Peyer's patch (tissue), 4 donors: Measurements from ENCODE around the gene SLC35A4. TPM values are rescaled to one million over a fixed set of nuclear protein-coding genes. Genes with fewer than 3 reads are reported as not detected.
A peak's percentile ranks its signal among the peaks of the same experiment; 100 is the strongest.

Source experiments
- DNase-seq, 3 donors: peaks; one replicate each; pipeline ENCODE4 v3.0.0-alpha.2; 2017 to 2019
- H3K27ac ChIP-seq, 4 donors: fragments of 200-600 bp; sonication (generic); one replicate each; pipeline ENCODE4 v1.5.1; 2016 to 2019
- H3K27me3 ChIP-seq, 2 donors: fragments of 200-600 bp; sonication (generic); one replicate each; pipeline ENCODE4 v1.5.1; 2019
- H3K36me3 ChIP-seq, 3 donors: fragments of 200-600 bp; sonication (generic); one replicate each; pipeline ENCODE4 v1.5.1; 2016 to 2019
- H3K4me1 ChIP-seq, 4 donors: fragments of 200-600 bp; sonication (generic); one replicate each; pipeline ENCODE4 v1.5.1; 2016 to 2019
- H3K4me3 ChIP-seq, 4 donors: fragments of 200-600 bp; sonication (generic); 1 replicate in 3 of 4; 2 replicates in 1 of 4; pipeline ENCODE4 v1.5.1; 2016 to 2019; ENCODE audit warnings: mild to moderate bottlenecking in 1 of 4
- H3K9me3 ChIP-seq, 4 donors: fragments of 200-600 bp; sonication (generic); one replicate each; pipeline ENCODE4 v1.5.1; 2016 to 2019; ENCODE audit warnings: mild to moderate bottlenecking in 1 of 4
- POLR2A ChIP-seq, 2 donors: fragments of 450-650 bp; IDR thresholded peaks; one replicate each; pipeline ENCODE4 v1.5.1; 2017; ENCODE audit warnings: antibody characterized with exemption in 2 of 2, mild to moderate bottlenecking in 2 of 2, moderate library complexity in 2 of 2
- total RNA-seq, 4 donors: library from RNA; depleted of rRNA; stranded (reverse); fragments of >200 nt; gene quantifications; one replicate each; pipeline ENCODE4 v1.1.0, GENCODE V29; 2016
- TF ChIP-seq, protein P1 (sequence below), 6 experiments: fragments of 450-650 bp in 4 of 6; fragments of 200-600 bp in 2 of 6; sonication (generic) in 1 of 6; IDR thresholded peaks; one replicate each; pipeline ENCODE4 v1.5.1; 2017 to 2019; ENCODE audit warnings: antibody characterized with exemption in 6 of 6, mild to moderate bottlenecking in 3 of 6, moderate library complexity in 1 of 6

The SLC35A4 gene
- total RNA-seq, 4 donors from 2014 or later = 41.9 to 51.3 (median 49.9) TPM

DNA sequence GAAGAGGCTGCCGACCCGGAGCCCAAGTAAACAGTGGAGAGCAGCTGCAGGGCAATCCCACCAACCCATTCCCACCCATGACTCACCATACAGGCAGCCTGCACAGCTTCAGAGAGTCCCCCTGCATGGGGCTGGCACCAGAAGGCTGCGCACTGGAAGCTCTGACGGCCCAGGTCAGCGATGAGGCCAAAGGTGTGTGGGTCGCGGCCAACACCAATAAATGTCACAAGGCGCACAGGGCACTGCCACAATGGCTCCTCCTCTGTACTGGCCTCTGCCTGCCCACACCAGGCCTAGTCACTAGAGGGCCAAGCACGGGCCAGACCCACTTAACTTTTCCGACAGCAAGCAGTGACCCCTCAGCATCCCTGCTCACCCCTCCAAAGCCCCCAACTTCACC, 4.4 kb upstream of the SLC35A4 start:
- Histone ChIP-seq H3K36me3 (peaks cover 0 to 16% (median 0%) of the 10 kb centered on the region in 3 donors), H3K4me3 (no peak overlapping the region), H3K27me3 (no peaks in the 10 kb centered on the region), H3K27ac (no peak overlapping the region), H3K9me3 (no peaks in the 10 kb centered on the region), H3K4me1 (peaks cover 0 to 24% (median 11%) of the 10 kb centered on the region in 4 donors)
- peak in 1 of 3 donors; percentile 9 for DNase-seq
- no peak for TF ChIP-seq POLR2A (IDR thresholded peaks at IDR 0.05)
- TF ChIP-seq, protein P1, sequence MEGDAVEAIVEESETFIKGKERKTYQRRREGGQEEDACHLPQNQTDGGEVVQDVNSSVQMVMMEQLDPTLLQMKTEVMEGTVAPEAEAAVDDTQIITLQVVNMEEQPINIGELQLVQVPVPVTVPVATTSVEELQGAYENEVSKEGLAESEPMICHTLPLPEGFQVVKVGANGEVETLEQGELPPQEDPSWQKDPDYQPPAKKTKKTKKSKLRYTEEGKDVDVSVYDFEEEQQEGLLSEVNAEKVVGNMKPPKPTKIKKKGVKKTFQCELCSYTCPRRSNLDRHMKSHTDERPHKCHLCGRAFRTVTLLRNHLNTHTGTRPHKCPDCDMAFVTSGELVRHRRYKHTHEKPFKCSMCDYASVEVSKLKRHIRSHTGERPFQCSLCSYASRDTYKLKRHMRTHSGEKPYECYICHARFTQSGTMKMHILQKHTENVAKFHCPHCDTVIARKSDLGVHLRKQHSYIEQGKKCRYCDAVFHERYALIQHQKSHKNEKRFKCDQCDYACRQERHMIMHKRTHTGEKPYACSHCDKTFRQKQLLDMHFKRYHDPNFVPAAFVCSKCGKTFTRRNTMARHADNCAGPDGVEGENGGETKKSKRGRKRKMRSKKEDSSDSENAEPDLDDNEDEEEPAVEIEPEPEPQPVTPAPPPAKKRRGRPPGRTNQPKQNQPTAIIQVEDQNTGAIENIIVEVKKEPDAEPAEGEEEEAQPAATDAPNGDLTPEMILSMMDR (IDR thresholded peaks at IDR 0.05) = no peak

DNA sequence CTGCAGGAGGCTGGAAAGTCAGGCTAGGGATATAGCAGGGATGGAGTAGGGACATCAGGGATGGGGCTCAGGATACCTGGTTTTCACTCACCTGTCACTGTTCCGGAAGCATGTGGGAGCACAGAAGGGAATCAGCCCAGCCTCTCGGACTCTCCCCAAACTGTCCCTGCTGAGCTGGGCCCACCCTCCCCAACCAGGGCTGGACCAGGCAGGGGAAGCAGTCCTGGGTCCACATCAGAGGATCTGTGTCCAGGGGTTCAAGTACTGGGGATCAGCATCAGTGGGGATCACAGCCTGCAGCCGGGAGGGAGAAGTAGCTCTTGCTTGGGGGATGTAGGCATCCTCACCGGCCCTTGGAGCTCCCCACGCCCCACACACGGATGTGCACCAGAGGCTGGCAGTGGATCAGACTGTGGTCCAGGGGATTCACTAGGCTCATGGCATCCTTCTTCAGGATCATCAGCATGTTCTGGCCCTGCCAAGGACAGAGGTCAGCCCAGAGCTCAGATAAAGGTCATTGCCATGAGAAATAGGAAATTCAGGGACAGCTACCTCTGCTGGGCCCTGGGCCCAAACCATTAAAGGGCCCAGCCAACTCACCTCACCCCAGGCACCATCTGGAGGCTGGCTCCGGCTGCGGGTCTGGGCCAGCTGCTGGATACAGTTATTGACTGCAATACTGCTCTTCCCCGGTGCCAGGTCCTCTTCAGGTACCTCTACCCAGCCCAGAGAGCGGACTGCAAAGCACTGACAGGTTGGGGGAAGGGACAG, 2.7 kb upstream of the SLC35A4 start:
- no peak overlapping the region for H3K4me3 ChIP-seq
- no peaks in the 10 kb centered on the region for H3K27me3 ChIP-seq
- H3K36me3 ChIP-seq = peaks cover 0 to 22% (median 0%) of the 10 kb centered on the region in 3 donors
- H3K4me1 ChIP-seq = peaks cover 0 to 28% (median 9%) of the 10 kb centered on the region in 4 donors
- no peaks in the 10 kb centered on the region for H3K9me3 ChIP-seq
- TF ChIP-seq, protein P1 (IDR thresholded peaks at IDR 0.05) = no peak
- no peak for TF ChIP-seq POLR2A (IDR thresholded peaks at IDR 0.05)
- no peak overlapping the region for H3K27ac ChIP-seq
- peak in 1 of 3 donors; percentile 8 for DNase-seq

- peaks cover 0 to 37% (median 0%) of the 10 kb centered on the region in 3 donors for H3K36me3 ChIP-seq
- no peak for DNase-seq
Measured at GRCh38 chr5:140563596-140563995, 1.0 kb upstream of the SLC35A4 start.

DNA sequence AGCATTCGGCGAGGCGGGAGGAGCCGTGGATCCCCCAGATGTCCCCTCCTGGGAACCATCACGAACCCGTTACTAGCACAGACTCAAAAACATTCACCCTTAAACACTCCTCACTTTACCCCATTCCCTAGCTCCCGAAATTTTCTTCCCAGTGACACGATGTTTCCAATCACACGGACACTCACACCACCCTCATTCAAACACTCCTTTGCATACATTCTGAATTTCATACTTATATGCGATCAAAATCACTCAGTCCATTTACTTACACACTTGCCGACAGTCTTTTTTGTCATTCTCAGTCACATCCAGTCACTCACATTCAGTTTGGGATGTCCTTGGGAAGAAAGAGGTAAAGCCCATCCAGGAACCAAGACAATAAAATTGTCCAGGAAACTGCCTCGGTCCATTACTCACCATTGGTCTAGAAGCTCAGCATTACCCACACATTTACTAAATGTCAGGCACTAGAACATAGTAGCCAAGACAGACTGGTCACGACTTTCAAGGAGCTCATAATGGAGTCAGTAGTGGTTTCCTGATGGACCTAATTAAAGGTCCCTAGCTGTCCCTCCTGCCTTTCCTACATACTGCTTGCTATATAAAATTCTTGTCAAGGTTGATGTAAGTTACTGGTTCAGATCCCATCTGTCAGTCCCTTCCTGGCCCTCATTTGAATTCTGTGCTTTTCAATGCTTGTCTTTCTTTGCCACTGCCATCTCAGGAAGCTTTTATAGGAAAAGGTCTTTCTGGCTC, 574 bp downstream of the SLC35A4 start:
- Histone ChIP-seq H3K4me3 (peak overlapping the region; percentile 60 to 81 (median 68)), H3K9me3 (no peaks in the 10 kb centered on the region), H3K4me1 (peaks cover 0 to 50% (median 13%) of the 10 kb centered on the region in 4 donors), H3K27me3 (no peaks in the 10 kb centered on the region), H3K36me3 (peaks cover 0 to 35% (median 0%) of the 10 kb centered on the region in 3 donors), H3K27ac (peak overlapping the region; percentile 90 to 95 (median 90))
- no peak for TF ChIP-seq POLR2A (IDR thresholded peaks at IDR 0.05)
- TF ChIP-seq, protein P1 (IDR thresholded peaks at IDR 0.05) = no peak
- DNase-seq = no peak

More at GRCh38 chr5:140563596-140563995, 1.0 kb upstream of the SLC35A4 start:
- no peaks in the 10 kb centered on the region for H3K9me3 ChIP-seq
- peak overlapping the region; percentile 90 to 95 (median 90) for H3K27ac ChIP-seq
- peak overlapping the region; percentile 60 to 81 (median 68) for H3K4me3 ChIP-seq
- H3K27me3 ChIP-seq = no peaks in the 10 kb centered on the region
- TF ChIP-seq POLR2A (IDR thresholded peaks at IDR 0.05) = no peak
- TF ChIP-seq, protein P1 (IDR thresholded peaks at IDR 0.05) = no peak
- H3K4me1 ChIP-seq = peaks cover 0 to 36% (median 9%) of the 10 kb centered on the region in 4 donors

DNA sequence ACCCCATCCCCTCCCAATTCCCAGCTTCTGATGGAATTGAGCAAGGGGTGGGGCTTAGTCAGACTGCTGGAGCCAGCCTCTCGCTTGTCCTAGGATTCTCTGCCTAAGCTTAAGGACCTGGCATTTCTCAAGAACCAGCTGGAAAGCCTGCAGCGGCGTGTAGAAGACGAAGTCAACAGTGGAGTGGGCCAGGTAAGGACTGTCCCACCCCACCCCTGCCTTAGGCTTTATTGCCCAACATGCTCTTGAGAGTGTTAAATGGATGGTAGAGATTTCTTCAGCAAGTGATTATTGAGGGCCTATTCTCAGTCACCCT, 1.1 kb downstream of the SLC35A4 start:
- DNase-seq = peak in 1 of 3 donors; percentile 6
- Histone ChIP-seq H3K36me3 (peaks cover 0 to 30% (median 0%) of the 10 kb centered on the region in 3 donors), H3K27me3 (no peaks in the 10 kb centered on the region), H3K27ac (peak overlapping the region in 3 of 4 donors; percentile 90 to 95 (median 90)), H3K4me3 (peak overlapping the region in 2 of 4 donors; percentile 72 to 81), H3K4me1 (peaks cover 0 to 50% (median 13%) of the 10 kb centered on the region in 4 donors), H3K9me3 (no peaks in the 10 kb centered on the region)
- no peak for TF ChIP-seq POLR2A (IDR thresholded peaks at IDR 0.05)
- TF ChIP-seq, protein P1 (IDR thresholded peaks at IDR 0.05) = no peak
